HPDE6-E6E7 (cell line): Measurements from ENCODE around the gene CIRBP.

ENCODE experiments used
- DNase-seq: peaks from one replicate; pipeline ENCODE4 v3.0.0; 2011; ENCODE audit warnings: missing footprints; ENCODE audit errors: extremely low spot score

The CIRBP gene

GRCh38 chr19:1267477-1268225 is 1.5 kb upstream of the CIRBP start:
- no peak for DNase-seq

DNA sequence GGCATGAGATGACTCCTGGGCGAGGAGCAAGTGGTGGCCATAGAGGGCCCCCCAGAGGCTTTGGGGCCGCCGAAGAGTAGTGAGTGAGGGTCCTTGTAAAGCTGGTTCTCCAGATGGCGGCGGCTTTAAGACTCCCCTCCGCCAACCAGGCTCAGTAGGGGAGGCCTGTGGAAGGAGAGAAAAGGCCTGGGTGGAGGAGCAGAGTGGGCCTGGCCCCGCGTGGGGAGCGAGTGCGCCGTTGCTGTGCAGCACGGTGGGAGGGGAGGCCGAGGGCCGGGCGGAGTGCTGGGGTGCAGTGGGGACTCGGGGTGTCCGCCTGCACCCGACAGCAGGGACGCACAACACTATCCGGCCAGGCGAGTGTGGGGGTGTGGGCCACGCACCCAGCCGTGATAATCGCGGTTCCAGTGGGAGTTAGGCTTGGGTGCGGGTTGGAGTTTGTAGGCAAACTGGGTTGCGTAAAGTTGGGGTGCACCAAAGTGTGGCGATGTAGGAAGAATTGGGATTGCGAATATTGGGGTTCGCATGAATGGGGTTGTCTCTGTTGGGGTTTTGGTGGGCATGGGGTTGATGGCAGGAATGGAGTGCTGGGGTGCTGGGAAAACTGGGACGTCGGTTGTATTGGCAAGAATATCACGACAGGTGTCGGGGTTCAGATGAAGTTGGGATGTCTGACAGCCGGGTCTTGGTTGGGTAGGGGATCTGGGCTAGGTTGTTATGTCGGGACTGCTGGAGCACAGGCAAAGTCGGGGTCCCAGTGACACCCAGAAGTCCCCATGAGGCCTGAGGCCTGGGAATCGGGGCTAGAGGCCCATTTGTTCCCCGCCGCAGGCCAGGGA is 687 bp upstream of the CIRBP start:
- no peak for DNase-seq

DNA sequence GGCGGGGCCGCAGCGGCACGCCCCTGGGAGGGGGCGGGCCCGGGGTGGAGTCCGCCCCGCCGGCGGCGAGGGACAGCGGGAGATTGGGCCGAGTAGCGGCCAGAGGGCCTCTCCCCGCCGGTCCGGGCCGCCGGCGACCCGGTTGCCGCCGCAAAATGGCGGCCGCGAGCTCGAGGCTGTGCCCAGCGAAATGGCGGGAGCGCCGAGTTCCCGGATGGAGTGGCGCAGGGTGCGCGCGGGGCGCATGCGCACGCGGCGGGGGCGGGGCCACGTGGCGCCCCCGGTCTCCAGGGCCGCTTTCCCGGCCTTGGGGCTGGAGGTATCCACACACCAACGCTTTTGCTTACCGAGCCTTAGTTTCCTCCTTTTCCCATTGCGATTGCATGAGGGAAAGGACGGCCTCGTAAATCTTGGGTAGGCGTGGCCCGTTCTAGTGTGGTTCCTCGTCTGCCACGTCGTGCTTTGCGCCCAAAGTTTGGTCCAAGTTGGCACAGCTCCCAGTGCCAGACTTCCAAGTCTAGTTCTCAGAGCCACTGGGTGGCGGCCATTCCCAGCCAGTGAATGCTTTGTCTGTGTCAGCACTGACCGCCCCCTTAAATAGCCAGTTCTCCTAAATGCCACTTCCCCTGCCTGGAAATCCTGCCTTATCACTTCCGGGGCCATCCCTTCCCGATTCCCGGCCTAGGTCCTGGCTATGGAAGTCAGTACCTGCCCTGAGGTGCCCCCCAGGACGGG is 513 bp downstream of the CIRBP start:
- no peak for DNase-seq

- no peak for DNase-seq
Observed at GRCh38 chr19:1270213-1270853, 1.2 kb downstream of the CIRBP start.

DNA sequence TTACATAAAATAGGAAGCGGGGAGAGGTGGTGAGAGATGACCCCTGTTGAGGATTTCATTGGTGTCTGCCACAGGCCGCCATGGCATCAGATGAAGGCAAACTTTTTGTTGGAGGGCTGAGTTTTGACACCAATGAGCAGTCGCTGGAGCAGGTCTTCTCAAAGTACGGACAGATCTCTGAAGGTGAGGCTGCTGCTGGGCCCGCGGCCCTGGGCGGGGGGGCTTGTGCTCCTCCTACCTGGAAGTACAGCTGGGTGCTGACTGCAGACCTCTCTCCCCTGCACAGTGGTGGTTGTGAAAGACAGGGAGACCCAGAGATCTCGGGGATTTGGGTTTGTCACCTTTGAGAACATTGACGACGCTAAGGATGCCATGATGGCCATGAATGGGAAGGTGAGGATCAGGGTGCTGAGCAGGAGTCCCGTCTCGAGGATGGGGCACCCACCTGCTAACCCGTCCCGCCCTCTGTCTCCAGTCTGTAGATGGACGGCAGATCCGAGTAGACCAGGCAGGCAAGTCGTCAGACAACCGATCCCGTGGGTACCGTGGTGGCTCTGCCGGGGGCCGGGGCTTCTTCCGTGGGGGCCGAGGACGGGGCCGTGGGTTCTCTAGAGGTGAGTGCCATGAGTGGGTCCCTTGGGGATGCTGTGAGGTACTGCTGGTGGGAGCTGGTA is 1.9 kb downstream of the CIRBP start:
- no peak for DNase-seq

DNA sequence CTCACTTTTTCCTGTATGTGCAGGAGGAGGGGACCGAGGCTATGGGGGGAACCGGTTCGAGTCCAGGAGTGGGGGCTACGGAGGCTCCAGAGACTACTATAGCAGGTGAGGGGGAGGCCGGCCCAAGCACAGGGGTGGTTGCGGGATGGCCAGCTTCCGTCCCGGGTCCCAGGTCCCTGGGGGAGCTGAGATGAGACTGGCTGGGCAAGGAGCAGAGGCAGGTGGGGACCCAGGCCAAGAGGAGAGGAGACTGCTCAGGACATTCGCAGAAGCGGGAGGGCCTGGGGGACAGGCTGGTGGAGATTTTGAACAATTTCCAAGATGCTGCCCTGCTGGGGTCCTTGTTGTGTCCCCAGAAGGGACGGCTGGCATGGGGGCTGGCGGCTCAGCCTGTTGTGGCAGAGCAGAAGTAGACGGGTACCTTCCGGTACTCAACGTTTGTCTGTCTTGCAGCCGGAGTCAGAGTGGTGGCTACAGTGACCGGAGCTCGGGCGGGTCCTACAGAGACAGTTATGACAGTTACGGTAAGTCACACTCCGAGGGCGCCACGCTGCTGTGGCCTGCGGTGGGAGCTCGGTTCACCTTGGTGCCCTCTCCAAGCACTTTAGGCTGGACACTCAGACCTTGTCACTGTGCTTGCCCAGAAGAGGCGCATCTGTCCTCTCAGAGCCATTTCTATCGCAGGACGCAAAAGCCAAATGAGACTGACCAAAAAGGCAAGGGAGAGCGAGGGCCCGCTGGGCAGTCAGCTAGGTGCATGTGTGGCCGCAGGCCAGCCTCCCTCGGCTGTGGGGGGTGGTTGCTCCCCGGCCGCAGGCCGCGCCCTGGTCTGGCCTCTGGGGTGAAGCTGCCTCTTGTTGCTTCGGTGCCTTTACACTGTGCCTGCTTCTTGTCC is 2.6 kb downstream of the CIRBP start:
- no peak for DNase-seq

- DNase-seq = no peak
Observed at GRCh38 chr19:1272423-1273262, 3.5 kb downstream of the CIRBP start.

- no peak for DNase-seq
Observed at GRCh38 chr19:1273263-1274041, 4.3 kb downstream of the CIRBP start.

DNA sequence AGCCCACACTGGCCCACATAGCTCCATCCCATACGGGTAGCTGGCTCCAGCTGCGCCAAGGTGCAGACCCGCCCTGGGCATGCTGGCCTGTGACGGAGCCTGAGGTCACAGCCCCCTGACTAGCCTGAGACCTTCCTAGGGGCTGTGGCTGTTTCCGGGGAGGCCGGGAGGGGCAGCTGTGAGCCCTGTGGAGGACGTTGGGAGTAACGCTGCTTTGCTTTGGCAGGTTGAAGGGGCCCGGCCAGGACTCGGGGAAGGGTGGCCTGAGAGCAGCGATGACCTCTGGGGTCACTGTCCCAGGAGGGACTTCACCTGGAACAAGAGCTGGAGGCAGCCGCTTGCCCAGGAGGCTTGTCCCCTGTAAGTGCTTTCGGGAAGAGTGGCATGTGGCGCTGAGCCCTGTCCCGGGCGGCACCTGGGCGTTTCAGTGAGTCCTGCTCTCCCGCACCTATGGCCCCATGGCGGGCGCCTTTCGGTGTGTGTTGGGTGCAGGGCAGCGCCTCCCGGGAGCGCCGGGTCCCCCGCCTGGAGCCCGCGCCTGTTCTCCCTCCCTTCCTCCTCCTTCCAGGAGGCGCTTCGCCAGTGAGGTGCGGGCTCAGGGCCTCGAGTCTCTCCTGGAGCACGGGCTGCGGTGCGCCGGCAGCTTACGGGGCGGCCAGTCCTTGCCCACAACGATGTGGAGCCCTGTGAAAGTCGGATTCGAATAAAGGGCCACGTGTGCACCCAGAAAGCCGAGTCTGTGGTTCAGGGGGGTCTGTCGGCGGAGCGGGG is 5.1 kb downstream of the CIRBP start:
- DNase-seq = no peak

DNA sequence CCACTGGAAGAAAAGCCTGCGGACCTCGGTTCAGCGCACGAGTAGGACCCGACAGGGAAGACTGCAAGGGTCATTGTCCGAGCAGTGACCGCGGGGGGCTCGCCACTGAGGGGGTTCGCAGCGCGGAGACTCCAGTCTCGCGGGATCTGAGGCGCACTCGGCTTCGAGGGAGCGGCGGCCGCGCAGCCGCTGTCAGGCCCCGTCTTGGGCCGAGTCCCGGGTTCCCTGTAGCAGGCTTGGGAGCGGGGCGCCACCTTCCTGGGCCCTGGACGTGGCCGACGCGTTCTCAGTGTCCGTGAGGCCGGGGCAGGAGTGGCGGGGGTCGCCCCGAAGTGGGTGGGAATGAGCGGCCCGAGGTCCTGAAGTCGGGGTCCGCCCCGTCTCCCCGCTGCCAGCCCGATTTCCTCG is 5.7 kb downstream of the CIRBP start:
- DNase-seq = no peak

DNA sequence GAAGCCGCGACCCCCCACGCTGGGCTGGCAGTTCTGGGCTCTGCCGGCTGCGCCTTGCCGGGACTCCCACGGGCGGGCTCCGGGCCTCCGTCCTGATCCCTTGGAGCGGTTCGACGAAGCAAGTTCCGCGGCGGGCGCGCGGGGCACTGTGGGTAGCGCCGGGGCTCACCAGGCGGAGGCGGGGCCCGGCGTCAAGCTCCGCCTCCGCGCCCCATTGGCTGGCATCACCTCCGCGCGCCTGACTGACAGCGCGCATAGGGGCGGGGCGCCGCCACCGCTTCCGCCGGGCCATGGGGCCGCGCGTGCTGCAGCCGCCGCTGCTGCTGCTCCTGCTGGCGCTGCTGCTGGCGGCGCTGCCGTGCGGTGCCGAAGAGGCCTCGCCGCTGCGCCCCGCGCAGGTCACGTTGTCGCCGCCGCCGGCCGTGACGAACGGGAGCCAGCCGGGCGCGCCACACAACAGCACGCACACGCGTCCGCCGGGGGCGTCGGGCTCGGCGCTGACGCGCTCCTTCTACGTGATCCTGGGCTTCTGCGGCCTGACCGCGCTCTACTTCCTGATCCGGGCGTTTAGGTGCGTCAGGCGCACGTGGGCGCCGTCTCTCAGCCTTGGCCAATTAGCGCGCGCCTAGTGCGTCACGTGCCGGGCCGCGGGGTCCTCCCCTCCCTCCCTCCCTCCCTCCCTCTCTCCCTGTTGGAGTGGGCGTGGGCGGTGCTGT is 6.3 kb downstream of the CIRBP start, which contains the start of gene FAM174C:
FAM174C (plus strand) TSS at position 271 of the 716 bp plus-strand sequence; CDS start at position 291, 20 bp downstream.
- peak; percentile 93 for DNase-seq

GRCh38 chr19:1275976-1276627 is 7.0 kb downstream of the CIRBP start:
- no peak for DNase-seq

DNA sequence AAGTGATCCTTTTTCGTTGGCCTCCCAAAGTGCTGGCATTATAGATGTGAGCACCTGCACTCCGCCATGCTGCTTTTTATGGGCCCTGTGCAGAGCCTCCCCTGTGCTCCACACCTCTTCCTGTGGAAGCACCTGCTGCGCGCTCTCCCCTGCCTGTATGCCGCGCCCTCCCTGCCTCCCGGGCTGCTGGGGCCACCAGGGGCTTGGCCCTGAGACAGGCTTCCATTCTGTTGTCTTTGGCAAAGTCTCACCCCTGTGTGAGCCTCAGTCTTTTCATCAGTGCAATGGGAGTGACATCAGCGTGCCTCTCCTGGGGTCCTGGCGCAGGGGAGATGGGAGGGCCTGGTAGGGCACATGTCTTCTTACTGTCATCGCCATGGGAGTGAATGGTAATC is 7.5 kb downstream of the CIRBP start:
- no peak for DNase-seq

DNA sequence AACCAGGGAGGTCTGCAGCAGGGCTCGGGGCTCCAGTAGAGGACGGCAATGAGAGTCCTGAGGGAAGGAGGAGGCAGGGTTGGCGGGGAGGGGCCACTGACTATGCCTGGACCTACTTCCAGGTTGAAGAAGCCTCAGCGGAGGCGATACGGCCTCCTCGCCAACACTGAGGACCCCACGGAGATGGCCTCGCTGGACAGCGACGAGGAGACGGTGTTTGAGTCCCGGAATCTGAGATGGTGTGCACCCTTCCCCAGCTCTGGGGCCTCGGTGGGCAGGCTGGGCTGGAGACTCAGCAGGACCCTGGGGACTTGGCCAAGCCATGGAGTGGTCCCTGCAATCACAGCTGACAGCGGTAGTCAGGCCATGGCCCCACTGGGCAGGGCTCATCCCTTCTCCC is 7.9 kb downstream of the CIRBP start:
- DNase-seq = no peak

GRCh38 chr19:1278074-1278473 is 8.9 kb downstream of the CIRBP start:
- DNase-seq = no peak
